Parathyroid adenoma (tissue), 2 donors: ENCODE results near the gene VPS35L.

Source experiments
- H2AFZ ChIP-seq: fragments of 300-600 bp; sonication (generic); one replicate; pipeline ENCODE4 v1.7.0; 2017; ENCODE audit warnings: antibody characterized with exemption, mild to moderate bottlenecking
- H3K27ac ChIP-seq: fragments of 300-600 bp; sonication (generic); one replicate; pipeline ENCODE4 v1.7.0; 2017
- H3K27me3 ChIP-seq: fragments of 300-600 bp; sonication (generic); one replicate; pipeline ENCODE4 v1.7.0; 2017; ENCODE audit warnings: low read length; ENCODE audit not compliant: control insufficient read depth, insufficient read depth
- H3K36me3 ChIP-seq: fragments of 300-600 bp; sonication (generic); one replicate; pipeline ENCODE4 v1.7.0; 2017; ENCODE audit warnings: low read length; ENCODE audit not compliant: control insufficient read depth, insufficient read depth
- H3K4me1 ChIP-seq: fragments of 300-600 bp; sonication (generic); one replicate; pipeline ENCODE4 v1.7.0; 2017; ENCODE audit warnings: control low read depth
- H3K4me2 ChIP-seq: fragments of 300-600 bp; sonication (generic); one replicate; pipeline ENCODE4 v1.7.0; 2017; ENCODE audit warnings: low read length
- H3K4me3 ChIP-seq: fragments of 300-600 bp; sonication (generic); one replicate; pipeline ENCODE4 v1.7.0; 2017; ENCODE audit warnings: low read depth, low read length
- H3K79me2 ChIP-seq: fragments of 300-600 bp; sonication (generic); one replicate; pipeline ENCODE4 v1.7.0; 2017; ENCODE audit warnings: control low read depth
- H3K9ac ChIP-seq: fragments of 300-600 bp; sonication (generic); one replicate; pipeline ENCODE4 v1.7.0; 2017; ENCODE audit warnings: mild to moderate bottlenecking
- H3K9me3 ChIP-seq: fragments of 300-600 bp; sonication (generic); one replicate; pipeline ENCODE4 v1.7.0; 2017; ENCODE audit warnings: low read length; ENCODE audit not compliant: control insufficient read depth
- TF ChIP-seq, protein P1 (sequence below): fragments of 300-600 bp; sonication (generic); IDR thresholded peaks from one replicate; pipeline ENCODE4 v1.7.0; 2017; ENCODE audit warnings: antibody characterized with exemption, mild to moderate bottlenecking
- donor health status: primary hyperparathyroidism.

VPS35L gene

DNA sequence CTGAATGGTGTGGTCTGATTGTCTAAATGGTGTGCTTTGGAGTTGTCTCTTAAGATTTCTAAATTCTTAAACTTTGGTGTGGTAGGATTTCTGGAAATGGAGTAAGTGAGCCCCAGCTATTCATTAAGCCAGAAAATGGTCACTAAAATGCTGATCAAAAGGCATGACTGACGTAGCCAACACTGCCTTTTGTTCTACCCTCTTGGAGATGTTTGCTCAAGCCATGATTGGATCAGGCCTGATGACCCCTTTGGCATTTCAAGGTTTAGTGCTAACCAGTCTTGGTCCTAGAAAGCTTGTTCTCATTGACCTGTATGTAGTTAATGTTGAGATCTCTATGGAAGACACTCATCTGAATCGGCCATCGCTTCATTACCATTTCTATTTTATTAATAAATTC lies 94.5 kb downstream of the VPS35L start:
- Histone ChIP-seq H3K4me3 (no peak overlapping the region), H3K36me3 (no peaks in the 10 kb centered on the region), H3K79me2 (no peaks in the 10 kb centered on the region), H3K9me3 (no peaks in the 10 kb centered on the region), H3K4me2 (no peak overlapping the region), H2AFZ (no peak overlapping the region), H3K27me3 (no peaks in the 10 kb centered on the region), H3K4me1 (peaks cover 5% of the 10 kb centered on the region), H3K27ac (no peak overlapping the region), H3K9ac (no peak overlapping the region)
- TF ChIP-seq, protein P1, sequence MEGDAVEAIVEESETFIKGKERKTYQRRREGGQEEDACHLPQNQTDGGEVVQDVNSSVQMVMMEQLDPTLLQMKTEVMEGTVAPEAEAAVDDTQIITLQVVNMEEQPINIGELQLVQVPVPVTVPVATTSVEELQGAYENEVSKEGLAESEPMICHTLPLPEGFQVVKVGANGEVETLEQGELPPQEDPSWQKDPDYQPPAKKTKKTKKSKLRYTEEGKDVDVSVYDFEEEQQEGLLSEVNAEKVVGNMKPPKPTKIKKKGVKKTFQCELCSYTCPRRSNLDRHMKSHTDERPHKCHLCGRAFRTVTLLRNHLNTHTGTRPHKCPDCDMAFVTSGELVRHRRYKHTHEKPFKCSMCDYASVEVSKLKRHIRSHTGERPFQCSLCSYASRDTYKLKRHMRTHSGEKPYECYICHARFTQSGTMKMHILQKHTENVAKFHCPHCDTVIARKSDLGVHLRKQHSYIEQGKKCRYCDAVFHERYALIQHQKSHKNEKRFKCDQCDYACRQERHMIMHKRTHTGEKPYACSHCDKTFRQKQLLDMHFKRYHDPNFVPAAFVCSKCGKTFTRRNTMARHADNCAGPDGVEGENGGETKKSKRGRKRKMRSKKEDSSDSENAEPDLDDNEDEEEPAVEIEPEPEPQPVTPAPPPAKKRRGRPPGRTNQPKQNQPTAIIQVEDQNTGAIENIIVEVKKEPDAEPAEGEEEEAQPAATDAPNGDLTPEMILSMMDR, result no peak

DNA sequence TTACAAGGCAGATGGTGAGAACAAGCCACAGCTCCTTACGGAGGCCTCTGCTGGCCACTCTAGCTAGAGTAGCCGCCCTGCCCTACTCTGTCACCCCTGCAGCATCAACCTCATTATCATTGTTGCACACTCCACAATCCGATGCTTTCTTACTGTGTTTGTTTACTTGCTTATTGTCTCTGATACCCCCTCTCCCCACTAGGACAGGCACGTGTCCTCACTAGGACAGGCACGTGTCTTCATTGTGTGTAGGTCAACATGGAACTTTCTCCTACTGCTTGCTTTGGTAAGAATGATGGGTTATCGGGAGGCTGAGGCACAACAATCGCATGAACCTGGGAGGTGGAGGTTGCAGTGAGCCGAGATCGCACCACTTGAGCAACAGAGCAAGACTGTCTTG lies 98.6 kb downstream of the VPS35L start:
- H3K27ac ChIP-seq, result no peak overlapping the region
- TF ChIP-seq, protein P1, result no peak
- H2AFZ ChIP-seq, result no peak overlapping the region

DNA sequence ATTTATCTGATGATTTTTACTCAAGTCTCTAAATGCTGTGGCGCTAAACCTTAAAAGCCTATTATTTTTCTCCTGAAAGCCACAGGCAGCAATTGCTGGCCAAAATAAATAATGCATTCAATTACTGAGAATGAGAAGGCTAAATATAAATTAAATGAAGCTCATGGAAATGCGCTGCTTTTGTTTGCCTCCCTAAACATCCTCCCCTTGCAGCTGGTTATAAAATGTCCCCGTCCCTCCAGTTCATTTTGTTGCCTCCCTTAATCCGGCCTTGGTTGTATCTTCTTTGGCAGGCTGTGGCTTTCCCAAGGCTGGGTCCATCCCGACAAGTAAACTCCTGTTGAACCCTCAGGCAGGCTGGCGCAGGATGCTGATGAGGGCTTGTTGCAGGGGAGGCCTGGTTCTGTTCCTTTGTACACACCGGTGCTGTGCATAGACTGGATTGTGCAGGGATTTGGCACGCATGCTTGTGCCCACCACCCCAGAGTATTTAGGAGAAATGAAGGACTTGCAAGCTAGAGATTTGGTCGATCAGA lies 99.8 kb downstream of the VPS35L start:
- TF ChIP-seq, protein P1, result no peak
- Histone ChIP-seq H3K9ac (no peak overlapping the region), H3K27me3 (no peaks in the 10 kb centered on the region), H3K36me3 (no peaks in the 10 kb centered on the region), H2AFZ (no peak overlapping the region), H3K27ac (no peak overlapping the region), H3K79me2 (no peaks in the 10 kb centered on the region), H3K9me3 (no peaks in the 10 kb centered on the region), H3K4me1 (peaks cover 5% of the 10 kb centered on the region), H3K4me3 (no peak overlapping the region), H3K4me2 (no peak overlapping the region)

More for the DNA sequence above, 98.6 kb downstream of the VPS35L start:
- Histone ChIP-seq H3K4me3 (no peak overlapping the region), H3K79me2 (no peaks in the 10 kb centered on the region), H3K36me3 (no peaks in the 10 kb centered on the region), H3K4me2 (no peak overlapping the region), H3K4me1 (peaks cover 5% of the 10 kb centered on the region), H3K9ac (no peak overlapping the region), H3K27me3 (no peaks in the 10 kb centered on the region), H3K9me3 (no peaks in the 10 kb centered on the region)

DNA sequence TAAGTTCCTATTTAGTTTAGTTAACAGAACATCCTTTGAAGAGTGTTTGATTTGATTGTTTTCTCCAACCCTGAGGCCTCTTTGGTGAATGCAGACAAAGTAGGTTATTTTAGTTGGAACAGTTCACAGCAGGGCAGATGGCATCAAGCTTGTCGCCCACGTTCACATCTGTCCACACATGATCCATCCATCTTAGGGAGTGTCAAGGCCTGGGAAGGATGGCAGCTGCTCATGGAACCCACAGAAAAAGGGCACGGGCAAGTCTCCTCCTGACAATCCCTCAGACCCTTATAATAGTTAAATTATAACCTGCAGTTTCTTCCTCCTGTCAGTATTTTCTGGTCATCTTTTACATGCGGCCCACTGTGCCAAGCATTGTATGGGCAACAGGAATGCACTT lies 102.3 kb downstream of the VPS35L start:
- Histone ChIP-seq H3K36me3 (no peaks in the 10 kb centered on the region), H3K4me3 (no peak overlapping the region), H3K27me3 (no peaks in the 10 kb centered on the region), H3K79me2 (no peaks in the 10 kb centered on the region), H3K9ac (no peak overlapping the region), H2AFZ (no peak overlapping the region), H3K4me1 (peaks cover 8% of the 10 kb centered on the region), H3K9me3 (no peaks in the 10 kb centered on the region), H3K27ac (no peak overlapping the region), H3K4me2 (no peak overlapping the region)
- TF ChIP-seq, protein P1, result no peak

DNA sequence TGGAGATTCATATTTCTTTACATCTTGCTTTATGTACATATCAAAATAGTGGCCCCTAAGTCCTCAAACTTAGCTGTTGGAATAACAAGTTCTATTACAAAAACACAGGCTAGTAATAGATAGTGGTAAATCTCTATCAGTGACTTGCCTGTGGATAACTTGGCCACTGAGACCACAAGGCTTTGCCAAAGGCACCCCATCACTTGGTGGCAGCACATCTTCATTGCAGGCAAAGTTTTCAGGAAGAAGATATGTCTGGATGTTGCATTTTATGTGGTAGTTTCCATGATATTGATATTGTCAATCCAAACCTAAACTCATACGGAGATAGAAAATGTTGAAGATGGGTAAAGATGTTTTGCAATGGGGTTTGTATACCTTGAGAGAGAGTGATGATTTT lies 104.1 kb downstream of the VPS35L start:
- H2AFZ ChIP-seq, result no peak overlapping the region
- H3K9ac ChIP-seq, result no peak overlapping the region
- H3K36me3 ChIP-seq, result no peaks in the 10 kb centered on the region
- H3K27ac ChIP-seq, result no peak overlapping the region
- no peak overlapping the region for H3K4me3 ChIP-seq
- H3K4me2 ChIP-seq, result no peak overlapping the region
- peaks cover 8% of the 10 kb centered on the region for H3K4me1 ChIP-seq
- TF ChIP-seq, protein P1, result peak; percentile 52
- no peaks in the 10 kb centered on the region for H3K79me2 ChIP-seq
- H3K9me3 ChIP-seq, result no peaks in the 10 kb centered on the region
- no peaks in the 10 kb centered on the region for H3K27me3 ChIP-seq
